SK-MEL-5 (cell line): ENCODE results near the gene CALR3. TPM values are rescaled to one million over a fixed set of nuclear protein-coding genes. Genes with fewer than 3 reads are reported as not detected.
"Not testable (repeated sequence)": the region's sequence is repeated elsewhere in the genome, so short reads cannot be mapped to it uniquely, and the experiment has no call there.

ENCODE experiments used
- DNase-seq: peaks from one replicate; pipeline ENCODE4 v3.0.0-alpha.2; 2016; ENCODE audit warnings: low read depth, low spot score
- in situ Hi-C: cut with HindIII; loops from 2 replicates; pipeline ENCODE4 v1.10.0; 2016; ENCODE audit warnings: low sequenced_read_pairs, high pct_unique_total_duplicates, low pct_unique_long_range_greater_than_20kb
- total RNA-seq: library from RNA; depleted of rRNA; stranded (reverse); fragments of >200 nt; shearing (Covaris generic); gene quantifications from 2 replicates; pipeline ENCODE4 v1.2.3, GENCODE V29; 2014

CALR3 gene
- total RNA-seq, 1 experiment from 2014 or later = 0.53 TPM

DNA sequence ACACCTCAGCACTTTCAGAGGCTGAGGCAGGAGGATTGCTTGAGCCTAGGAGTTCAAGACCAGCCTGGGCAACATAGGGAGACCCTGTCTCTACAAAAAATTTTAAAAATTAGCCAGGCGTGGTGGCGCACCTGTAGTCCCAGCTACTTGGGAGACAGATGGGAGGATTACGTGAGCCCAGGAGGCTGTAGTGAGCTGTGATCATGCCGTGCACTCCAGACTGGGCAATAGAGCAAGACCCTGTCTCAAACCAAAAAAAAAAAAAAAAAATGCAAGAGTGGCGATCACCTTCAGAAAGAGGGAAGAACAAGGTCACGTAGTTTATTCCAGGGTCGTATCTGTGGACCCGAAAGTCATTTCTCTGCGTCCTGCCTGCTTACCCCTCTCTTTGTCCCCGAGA is 16.6 kb upstream of the CALR3 start:
- DNase-seq, in situ Hi-C loops: not testable (repeated sequence)

DNA sequence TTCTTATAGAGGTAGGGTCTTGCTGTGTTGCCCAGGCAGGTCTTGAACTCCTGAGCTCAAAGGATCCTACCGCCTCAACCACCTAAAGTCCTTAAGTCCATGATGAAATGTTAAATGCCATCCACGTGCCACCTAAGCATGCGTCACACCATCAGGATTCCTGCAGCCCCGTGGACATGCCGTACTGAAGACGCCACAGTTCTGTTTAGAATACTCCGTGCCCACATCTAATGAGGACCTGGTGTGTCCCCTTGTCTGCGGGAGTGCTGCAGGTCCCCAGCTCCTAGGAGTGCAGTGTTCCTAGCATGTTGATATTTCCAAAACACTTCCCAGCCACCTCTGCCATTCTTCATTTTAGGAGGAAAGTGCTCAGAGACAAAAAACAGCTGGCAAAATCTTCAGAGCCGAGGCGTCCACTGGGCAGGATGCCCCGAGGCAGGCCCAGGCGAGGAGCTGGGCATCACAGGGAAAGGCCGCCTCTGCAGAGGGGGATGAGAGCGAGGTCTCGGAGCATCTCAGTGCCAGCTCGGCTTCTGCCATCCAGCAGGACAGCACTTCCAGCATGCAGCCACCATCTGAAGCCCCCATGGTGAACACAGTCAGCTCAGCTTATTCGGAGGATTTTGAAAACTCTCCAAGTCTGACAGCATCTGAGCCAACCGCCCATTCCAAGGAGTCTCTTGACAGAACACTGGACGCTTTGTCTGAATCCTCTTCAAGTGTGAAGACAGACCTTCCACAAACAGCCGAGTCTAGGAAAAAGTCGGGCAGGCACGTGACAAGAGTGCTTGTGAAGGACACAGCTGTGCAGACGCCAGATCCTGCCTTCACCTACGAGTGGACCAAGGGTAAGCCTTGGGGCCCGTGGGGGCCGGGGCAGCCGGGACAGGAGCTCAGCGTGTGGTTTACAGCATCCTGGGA is 13.4 kb upstream of the CALR3 start:
- in situ Hi-C loops = no loop called here
- DNase-seq = peak; percentile 90

GRCh38 chr19:16508546-16508945 is 12.6 kb upstream of the CALR3 start:
- no peak for DNase-seq
- in situ Hi-C loops = no loop called here

DNA sequence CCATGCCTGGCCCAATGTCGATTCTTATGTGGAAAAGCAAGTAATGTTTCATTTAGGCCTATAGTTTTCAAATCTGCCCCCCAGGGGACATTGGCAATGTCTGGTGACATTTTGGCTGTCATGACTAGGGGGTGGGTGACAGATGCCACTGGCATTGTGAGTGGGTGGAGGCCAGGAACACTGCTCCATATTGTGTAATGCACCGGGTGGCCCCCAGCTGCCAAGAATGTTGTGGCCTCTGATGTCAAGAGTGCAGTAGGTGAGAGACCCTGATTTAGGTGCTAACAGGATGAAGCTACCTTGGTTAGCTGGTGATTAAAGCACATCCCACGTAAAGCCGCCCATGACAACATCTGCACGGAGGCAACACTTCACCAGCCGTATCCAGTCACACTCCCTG is 11.0 kb upstream of the CALR3 start:
- in situ Hi-C loops = no loop called here
- no peak for DNase-seq

GRCh38 chr19:16506161-16506560 is 10.2 kb upstream of the CALR3 start:
- DNase-seq, in situ Hi-C loops: not testable (repeated sequence)

GRCh38 chr19:16504271-16504670 is 8.3 kb upstream of the CALR3 start:
- in situ Hi-C loops = no loop called here
- DNase-seq = no peak

DNA sequence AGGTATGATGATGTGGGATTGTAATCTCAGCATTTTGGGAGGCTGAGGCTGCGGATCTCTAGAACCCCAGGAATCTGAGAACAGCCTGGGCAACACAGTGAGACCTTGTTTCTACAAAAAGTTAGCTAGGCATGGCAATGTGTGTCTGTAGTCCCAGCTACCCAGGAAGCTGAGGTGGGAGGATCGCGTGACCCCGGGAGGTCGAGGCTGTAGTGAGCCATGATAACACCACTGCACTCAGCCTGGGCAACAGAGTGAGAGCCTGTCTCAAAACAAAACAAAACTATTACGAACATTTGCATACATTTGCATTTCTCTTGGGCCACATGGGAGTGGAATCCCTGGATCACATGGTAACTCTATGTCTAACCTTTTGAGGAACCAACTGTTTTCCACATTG is 1.9 kb upstream of the CALR3 start:
- DNase-seq = no peak
- in situ Hi-C loops = no loop called here

- DNase-seq = no peak
- in situ Hi-C loops = no loop called here
Observed at GRCh38 chr19:16497042-16497441, 1.1 kb upstream of the CALR3 start.

DNA sequence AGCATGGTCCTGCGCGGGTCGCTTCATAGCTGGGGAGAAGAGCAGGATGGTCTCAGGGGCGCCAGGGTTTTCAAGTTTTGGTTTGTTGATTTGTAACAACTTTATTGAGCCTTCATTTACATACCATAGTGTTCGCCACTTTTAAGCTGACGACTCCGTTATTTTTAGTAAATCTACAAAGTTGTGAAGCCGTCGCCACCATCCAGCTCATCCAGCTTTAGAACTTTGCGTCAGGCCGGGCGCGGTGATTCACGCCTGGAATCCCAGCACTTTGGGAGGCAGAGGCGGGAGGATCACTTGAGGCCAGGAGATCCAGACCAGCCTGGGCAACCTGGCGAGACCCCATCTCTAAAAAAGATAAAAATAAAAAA is 631 bp upstream of the CALR3 start:
- in situ Hi-C loops = no loop called here
- DNase-seq = peak; percentile 9

- in situ Hi-C loops = not testable (repeated sequence)
Observed at GRCh38 chr19:16486476-16486875, 9.5 kb downstream of the CALR3 start.

DNA sequence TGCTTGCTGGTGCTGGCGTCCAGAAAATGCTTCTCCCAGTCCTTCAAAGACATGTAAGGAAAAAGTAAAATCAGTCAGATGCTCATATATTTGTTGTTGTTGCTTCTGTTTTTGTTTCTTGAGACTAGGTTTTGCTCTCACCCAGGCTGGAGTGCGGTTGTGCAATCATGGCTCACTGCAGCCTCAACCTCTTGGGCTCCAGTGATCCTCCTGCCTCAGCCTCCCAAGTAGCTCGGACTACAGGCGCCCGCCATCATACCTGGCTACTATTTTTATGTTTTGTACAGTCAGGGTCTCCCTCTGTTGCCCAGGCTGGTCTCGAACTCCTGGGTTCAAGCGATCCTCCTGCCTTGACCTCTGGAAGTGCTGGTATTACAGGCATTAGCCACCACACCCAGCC is 13.2 kb downstream of the CALR3 start:
- in situ Hi-C loops = no loop called here
- no peak for DNase-seq

More at GRCh38 chr19:16486476-16486875, 9.5 kb downstream of the CALR3 start:
- peak; percentile 34 for DNase-seq

GRCh38 chr19:16477311-16477710 is 18.7 kb downstream of the CALR3 start:
- no peak for DNase-seq
- in situ Hi-C loops = no loop called here

GRCh38 chr19:16476401-16476800 is 19.6 kb downstream of the CALR3 start:
- in situ Hi-C loops = no loop called here
- no peak for DNase-seq

- no peak for DNase-seq
- in situ Hi-C loops = no loop called here
Observed at GRCh38 chr19:16473875-16474392, 22.0 kb downstream of the CALR3 start.

DNA sequence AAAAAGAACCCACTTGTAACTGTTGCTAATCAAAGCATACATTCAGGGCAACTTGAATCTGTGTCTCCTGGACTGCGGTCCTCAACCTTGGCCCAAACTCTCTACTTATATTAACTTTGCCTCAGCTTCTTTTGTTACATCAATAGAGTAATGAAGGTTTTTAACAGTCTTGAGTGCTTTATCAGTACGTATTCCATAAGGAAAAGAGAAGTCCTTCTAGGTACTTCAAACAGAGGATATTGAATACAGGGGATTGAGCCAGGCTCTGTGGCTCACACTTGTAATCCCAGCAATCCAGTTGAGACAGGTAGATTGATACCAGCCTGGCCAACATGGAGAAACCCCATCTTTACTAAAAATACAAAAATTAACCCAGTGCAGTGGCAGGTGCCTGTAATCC is 23.0 kb downstream of the CALR3 start:
- in situ Hi-C loops = no loop called here
- no peak for DNase-seq

GRCh38 chr19:16472559-16472899 is 23.4 kb downstream of the CALR3 start:
- DNase-seq, in situ Hi-C loops: not testable (repeated sequence)

DNA sequence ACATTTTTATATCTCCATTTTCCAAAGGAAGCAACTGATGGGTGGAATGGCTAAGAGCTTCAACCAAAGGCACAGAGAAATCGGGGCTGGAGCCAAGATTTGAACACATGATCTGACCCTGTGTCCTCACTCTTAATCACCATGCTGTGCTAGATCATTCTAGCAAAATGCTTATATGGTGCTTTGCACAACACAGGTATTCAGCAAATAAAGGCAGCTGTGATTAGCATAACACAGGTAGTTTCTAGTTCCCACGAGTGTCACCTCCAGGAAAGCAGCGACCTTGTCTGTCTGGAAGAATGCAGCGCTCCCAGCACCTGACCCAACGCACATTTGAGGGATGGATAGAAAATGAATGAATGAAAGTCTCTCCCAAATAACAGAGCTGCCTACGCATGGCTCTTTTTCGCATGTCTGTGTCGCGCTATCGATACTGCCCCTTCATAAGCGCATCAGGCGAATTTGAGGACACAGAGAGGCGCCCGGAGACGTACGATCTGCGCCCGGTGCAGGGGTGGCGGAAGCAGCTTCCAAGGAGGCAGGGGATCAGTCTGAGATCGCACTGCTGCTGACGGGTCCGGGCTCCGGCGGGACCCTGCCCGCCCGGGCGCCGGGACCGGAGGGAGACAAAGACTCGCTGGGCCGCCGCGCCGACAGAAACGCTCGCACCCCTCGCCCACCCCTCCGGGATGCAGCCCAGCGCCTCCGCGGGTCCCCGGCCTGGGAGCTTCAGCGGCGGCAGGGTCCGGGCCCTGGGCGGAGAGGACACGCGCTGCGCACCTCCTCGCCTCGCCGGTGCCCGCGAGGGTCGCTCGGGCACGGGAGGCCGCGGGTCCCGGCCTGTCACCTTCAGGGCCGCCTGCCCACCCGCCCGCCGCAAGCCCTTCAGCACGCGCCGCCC is 24.8 kb downstream of the CALR3 start:
- in situ Hi-C loops = no loop called here
- DNase-seq = no peak

DNA sequence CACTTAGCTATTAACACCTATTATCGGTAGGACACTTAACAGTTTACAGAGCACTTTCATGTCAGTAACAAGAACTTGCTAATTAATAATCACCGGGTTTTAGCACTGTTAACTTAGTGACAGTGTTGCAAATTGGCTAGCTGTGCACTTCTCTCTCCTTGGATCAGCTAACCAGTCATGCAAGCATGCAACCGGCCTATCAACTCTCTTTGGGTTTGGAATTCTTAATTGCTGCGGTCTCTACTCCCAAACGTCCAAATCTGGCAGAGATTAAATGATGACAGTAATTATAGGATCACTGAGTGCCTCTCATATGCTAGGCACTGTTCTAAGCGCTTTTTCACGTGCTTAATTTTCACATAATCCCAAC is 25.4 kb downstream of the CALR3 start:
- DNase-seq = no peak
- in situ Hi-C loops = no loop called here
